MCF 10A (cell line): ENCODE data around the gene SYCP3. TPM values are rescaled to one million over a fixed set of nuclear protein-coding genes. Genes with fewer than 3 reads are reported as not detected.
"Not testable (repeated sequence)": the region's sequence is repeated elsewhere in the genome, so short reads cannot be mapped to it uniquely, and the experiment has no call there.

Experiments
- BruUV-seq: library from RNA; stranded (reverse); fragments of 400-500 nt; replicated peaks from 2 replicates; lab custom pipeline; 2021; lab: Mats Ljungman, UMichigan
- CTCF ChIA-PET: fragments of 300-600 bp; sonication (Branson Sonifier 250); formaldehyde crosslinking; extraction: SDS; loops from one replicate; lab custom pipeline; 2021; ENCODE audit warnings: antibody characterized with exemption, inconsistent platforms; lab: Yijun Ruan, JAX
- POLR2A ChIA-PET: fragments of 300-600, 350-650 bp; sonication (Branson Sonifier 250); formaldehyde crosslinking; extraction: SDS; loops from one replicate; lab custom pipeline; 2020; ENCODE audit warnings: antibody characterized with exemption, inconsistent platforms; lab: Yijun Ruan, JAX
- DNase-seq: peaks from one replicate; pipeline ENCODE4 v3.0.0-alpha.2; 2018; ENCODE audit not compliant: unreplicated experiment
- H3K27ac Mint-ChIP-seq: one replicate; pipeline ENCODE4 v1.8.0; 2022; ENCODE audit warnings: mild to moderate bottlenecking, low read depth, mixed read lengths; ENCODE audit not compliant: unreplicated experiment
- H3K27me3 Mint-ChIP-seq: one replicate; pipeline ENCODE4 v1.8.0; 2022; ENCODE audit warnings: mixed read lengths; ENCODE audit not compliant: insufficient read depth, unreplicated experiment
- H3K36me3 Mint-ChIP-seq: one replicate; pipeline ENCODE4 v1.8.0; 2022; ENCODE audit warnings: mild to moderate bottlenecking, moderate library complexity, mixed read lengths; ENCODE audit not compliant: insufficient read depth, unreplicated experiment
- H3K4me1 Mint-ChIP-seq: one replicate; pipeline ENCODE4 v1.8.0; 2022; ENCODE audit warnings: mixed read lengths; ENCODE audit not compliant: insufficient read depth, unreplicated experiment
- H3K4me3 Mint-ChIP-seq: one replicate; pipeline ENCODE4 v1.8.0; 2022; ENCODE audit warnings: mild to moderate bottlenecking, moderate library complexity, mixed read lengths; ENCODE audit not compliant: unreplicated experiment
- H3K9me3 Mint-ChIP-seq: one replicate; pipeline ENCODE4 v1.8.0; 2022; ENCODE audit warnings: mixed read lengths; ENCODE audit not compliant: unreplicated experiment
- CTCF ChIP-seq: fragments of 200-600 bp; IDR thresholded peaks from one replicate; pipeline ENCODE4 v1.8.0; 2022; ENCODE audit warnings: antibody characterized with exemption, mild to moderate bottlenecking; ENCODE audit not compliant: unreplicated experiment
- intact Hi-C: fragments of 100-400 bp; cut with micrococcal nuclease; formaldehyde crosslinking; loops from 2 replicates; pipeline ENCODE4 v1.14.1; 2022
- total RNA-seq: library from RNA; stranded (reverse); gene quantifications from 2 replicates; pipeline ENCODE4 v1.2.3, GENCODE V29; 2022

The SYCP3 gene
- total RNA-seq, 1 experiment from 2014 or later, result not detected

- Mint-ChIP-seq H3K4me1 (no peaks in the 10 kb centered on the region), H3K9me3 (no peaks in the 10 kb centered on the region), H3K36me3 (peaks cover 60% of the 10 kb centered on the region), H3K27ac (no peak overlapping the region), H3K27me3 (no peaks in the 10 kb centered on the region), H3K4me3 (no peak overlapping the region)
- POLR2A ChIA-PET, result interaction anchor here (0.5 kb wide), 1 partner anchor 14 kb away, joined by 3 read pairs; no protein-coding TSS in a partner anchor
- DNase-seq, result no peak
- CTCF ChIA-PET, result no interaction called here
- no TSS peak for BruUV-seq
- no peak for TF ChIP-seq CTCF
- intact Hi-C loops, result no loop called here
Measured at GRCh38 chr12:101740980-101741379, 1.7 kb upstream of the SYCP3 start.

- DNase-seq, result no peak
- Mint-ChIP-seq H3K4me3 (no peak overlapping the region), H3K36me3 (peaks cover 56% of the 10 kb centered on the region), H3K9me3 (no peaks in the 10 kb centered on the region), H3K27ac (no peak overlapping the region), H3K4me1 (no peaks in the 10 kb centered on the region), H3K27me3 (no peaks in the 10 kb centered on the region)
- BruUV-seq, result no TSS peak
- ChIA-PET POLR2A (interaction anchor here (0.5 kb wide), 1 partner anchor 15 kb away, joined by 3 read pairs; no protein-coding TSS in a partner anchor), CTCF (interaction anchor here (1.6 kb wide), 1 partner anchor 19 kb away, joined by 4 read pairs; no protein-coding TSS in a partner anchor)
- intact Hi-C loops, result no loop called here
- TF ChIP-seq CTCF, result no peak
Measured at GRCh38 chr12:101740566-101740965, 1.3 kb upstream of the SYCP3 start.

- POLR2A ChIA-PET, result no interaction called here
- H3K4me3 Mint-ChIP-seq, result no peak overlapping the region
- intact Hi-C loops, result no loop called here
- TF ChIP-seq CTCF, result no peak
- H3K27me3 Mint-ChIP-seq, result no peaks in the 10 kb centered on the region
- DNase-seq, result no peak
- CTCF ChIA-PET, result interaction anchor here (0.6 kb wide), 1 partner anchor 910 kb away, joined by 3 read pairs; no protein-coding TSS in a partner anchor
- no TSS peak for BruUV-seq
- peaks cover 44% of the 10 kb centered on the region for H3K36me3 Mint-ChIP-seq
- H3K4me1 Mint-ChIP-seq, result no peaks in the 10 kb centered on the region
- no peaks in the 10 kb centered on the region for H3K9me3 Mint-ChIP-seq
- H3K27ac Mint-ChIP-seq, result no peak overlapping the region
Measured at GRCh38 chr12:101737476-101737875, 1.8 kb downstream of the SYCP3 start.

- intact Hi-C loops, H3K4me1 Mint-ChIP-seq, BruUV-seq, H3K27ac Mint-ChIP-seq, H3K27me3 Mint-ChIP-seq, DNase-seq, POLR2A ChIA-PET, H3K9me3 Mint-ChIP-seq, CTCF ChIA-PET, H3K4me3 Mint-ChIP-seq: not testable (repeated sequence)
- peaks cover 53% of the 10 kb centered on the region for H3K36me3 Mint-ChIP-seq
Measured at GRCh38 chr12:101734482-101734881, 4.8 kb downstream of the SYCP3 start.
